Measurements from ENCODE around the gene SCGN. TPM values are rescaled to one million over a fixed set of nuclear protein-coding genes. Genes with fewer than 3 reads are reported as not detected.
"Not testable (repeated sequence)": the region's sequence is repeated elsewhere in the genome, so short reads cannot be mapped to it uniquely, and the experiment has no call there.

Gene SCGN
- total RNA-seq, 1 donor: not detected

GRCh38 chr6:25743868-25744267 lies 91.9 kb downstream of the SCGN start:
- DNase-seq (ENCODE audit: low read depth): no peak
- no peak for TF ChIP-seq CTCF (IDR thresholded peaks at IDR 0.05; ENCODE audit: insufficient read depth, low read depth, low read length)
- H3K4me3 ChIP-seq (ENCODE audit: low read depth, low read length): no peak overlapping the region

DNA sequence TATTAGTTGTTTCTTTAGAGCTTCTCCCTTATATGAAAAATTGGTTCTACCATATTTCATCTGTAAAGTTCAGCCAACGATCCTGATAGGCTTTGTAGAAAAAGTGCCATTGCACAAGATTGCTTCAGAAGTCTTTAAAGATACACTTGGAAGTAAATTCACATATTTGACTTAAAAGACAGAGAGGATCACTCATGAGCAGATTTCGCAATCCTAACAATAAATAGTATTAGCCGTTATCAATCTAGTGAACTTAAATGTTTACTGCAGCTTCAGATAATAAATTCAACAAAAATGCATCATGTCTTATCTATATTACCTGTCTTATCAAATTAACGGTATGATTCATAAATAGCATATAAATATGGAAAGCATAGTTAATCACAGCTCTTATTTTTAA lies 93.8 kb downstream of the SCGN start:
- no peak for TF ChIP-seq CTCF (IDR thresholded peaks at IDR 0.05; ENCODE audit: insufficient read depth, low read depth, low read length)
- H3K4me3 ChIP-seq (ENCODE audit: low read depth, low read length): no peak overlapping the region

DNA sequence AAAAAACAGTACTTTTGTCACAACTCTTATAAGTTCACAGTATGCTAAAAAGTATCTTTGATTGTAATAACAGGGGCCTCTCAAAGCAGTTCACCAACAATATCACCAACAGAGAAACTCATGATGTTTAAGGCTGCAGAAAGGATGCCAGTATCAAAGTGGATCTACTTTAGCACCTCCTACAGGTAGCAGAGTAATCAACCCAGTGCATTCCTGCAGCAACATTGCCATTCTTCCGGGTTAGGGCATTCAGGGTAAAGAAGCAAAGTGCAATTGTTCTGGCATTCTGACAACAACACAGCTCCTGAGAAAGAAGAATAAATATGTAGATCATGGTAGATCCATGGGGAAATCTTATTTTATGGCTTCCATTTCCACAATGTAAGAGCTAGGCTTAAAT lies 95.0 kb downstream of the SCGN start:
- no peak for TF ChIP-seq CTCF (IDR thresholded peaks at IDR 0.05; ENCODE audit: insufficient read depth, low read depth, low read length)
- no peak for DNase-seq (ENCODE audit: low read depth)
- no peak overlapping the region for H3K4me3 ChIP-seq (ENCODE audit: low read depth, low read length)

More for the DNA sequence above, 93.8 kb downstream of the SCGN start:
- peak; percentile 1 for DNase-seq (ENCODE audit: low read depth)

DNA sequence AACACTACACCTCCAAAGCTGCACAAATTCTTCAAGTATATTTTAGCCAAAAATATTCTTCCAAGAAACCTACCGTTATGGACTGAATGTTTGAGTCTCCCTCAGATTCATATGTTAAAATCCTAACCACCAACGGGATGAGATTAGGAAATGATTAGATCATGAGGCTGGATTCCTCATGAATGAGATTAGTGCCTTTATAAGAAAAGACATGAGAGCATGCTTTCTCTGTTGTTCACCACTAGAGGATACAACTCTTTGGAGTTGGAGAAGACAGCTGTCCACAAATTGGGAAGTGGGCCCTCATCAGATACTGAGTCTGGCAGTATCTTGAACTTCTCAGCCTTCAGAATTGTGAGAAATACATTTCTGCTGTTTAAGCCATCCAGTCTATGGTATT lies 95.5 kb downstream of the SCGN start:
- no peak for TF ChIP-seq CTCF (IDR thresholded peaks at IDR 0.05; ENCODE audit: insufficient read depth, low read depth, low read length)
- no peak for DNase-seq (ENCODE audit: low read depth)
- H3K4me3 ChIP-seq (ENCODE audit: low read depth, low read length): no peak overlapping the region

GRCh38 chr6:25748049-25748448 lies 96.0 kb downstream of the SCGN start:
- no peak overlapping the region for H3K4me3 ChIP-seq (ENCODE audit: low read depth, low read length)
- no peak for DNase-seq (ENCODE audit: low read depth)
- no peak for TF ChIP-seq CTCF (IDR thresholded peaks at IDR 0.05; ENCODE audit: insufficient read depth, low read depth, low read length)

- not testable (repeated sequence) for DNase-seq (ENCODE audit: low read depth); H3K4me3 ChIP-seq (ENCODE audit: low read depth, low read length)
Measured at GRCh38 chr6:25748601-25749517, 96.8 kb downstream of the SCGN start.

GRCh38 chr6:25749837-25750236 lies 97.8 kb downstream of the SCGN start:
- no peak for TF ChIP-seq CTCF (IDR thresholded peaks at IDR 0.05; ENCODE audit: insufficient read depth, low read depth, low read length)
- DNase-seq (ENCODE audit: low read depth): no peak
- no peak overlapping the region for H3K4me3 ChIP-seq (ENCODE audit: low read depth, low read length)

Measured in fibroblast of villous mesenchyme (primary cell).